ENCODE results near the gene SLC35A1.
"Not testable (repeated sequence)": the region's sequence is repeated elsewhere in the genome, so short reads cannot be mapped to it uniquely, and the experiment has no call there.

SLC35A1 gene, protein sequence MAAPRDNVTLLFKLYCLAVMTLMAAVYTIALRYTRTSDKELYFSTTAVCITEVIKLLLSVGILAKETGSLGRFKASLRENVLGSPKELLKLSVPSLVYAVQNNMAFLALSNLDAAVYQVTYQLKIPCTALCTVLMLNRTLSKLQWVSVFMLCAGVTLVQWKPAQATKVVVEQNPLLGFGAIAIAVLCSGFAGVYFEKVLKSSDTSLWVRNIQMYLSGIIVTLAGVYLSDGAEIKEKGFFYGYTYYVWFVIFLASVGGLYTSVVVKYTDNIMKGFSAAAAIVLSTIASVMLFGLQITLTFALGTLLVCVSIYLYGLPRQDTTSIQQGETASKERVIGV

DNA sequence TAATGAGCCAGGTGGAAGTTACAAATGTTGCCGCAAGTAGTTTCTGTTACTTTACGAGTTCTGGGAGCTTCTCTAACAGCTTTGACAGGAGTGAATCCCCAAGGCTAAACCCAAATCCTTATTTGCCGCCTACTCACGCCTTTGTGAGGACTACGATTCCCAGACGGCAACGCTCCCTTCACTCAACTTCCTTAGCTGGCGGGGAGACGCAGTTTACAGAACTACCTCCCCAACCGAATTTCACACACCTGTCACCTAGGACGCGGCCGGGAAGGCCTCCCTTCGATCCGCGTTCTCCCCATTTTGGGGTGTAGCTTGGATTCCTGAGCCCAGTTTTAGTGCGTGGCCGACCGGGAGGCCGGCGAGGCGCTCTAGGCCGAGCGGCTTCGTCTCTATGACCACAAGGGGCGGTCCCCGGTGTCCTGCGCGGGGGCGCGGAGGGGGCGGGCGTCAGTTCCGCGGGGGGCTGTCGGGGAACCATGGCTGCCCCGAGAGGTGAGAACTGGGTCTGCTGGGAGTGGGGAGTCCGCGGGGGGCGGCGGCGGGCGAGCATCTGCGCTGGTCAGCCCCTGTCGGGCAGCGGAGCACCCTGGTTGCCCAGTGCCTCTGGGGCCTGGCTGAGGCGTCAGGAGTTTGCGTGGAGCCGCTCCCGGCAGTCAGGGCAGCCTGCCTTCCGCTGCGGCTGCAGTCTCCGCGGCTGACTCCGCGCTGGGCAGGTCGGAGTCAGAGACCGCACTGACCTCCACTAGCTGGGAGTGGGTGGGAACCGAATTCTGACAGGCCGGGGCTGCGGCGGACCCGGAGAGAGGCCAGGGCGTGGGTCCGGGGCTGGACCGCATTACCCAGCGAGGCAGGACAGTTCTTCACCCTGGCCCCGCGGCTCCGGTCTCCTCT is at the start of gene SLC35A1:
SLC35A1 (plus strand) TSS at position 450 of the 894 bp plus-strand sequence; CDS start at position 480, 30 bp downstream.
- DNase-seq: peak; percentile 71

DNA sequence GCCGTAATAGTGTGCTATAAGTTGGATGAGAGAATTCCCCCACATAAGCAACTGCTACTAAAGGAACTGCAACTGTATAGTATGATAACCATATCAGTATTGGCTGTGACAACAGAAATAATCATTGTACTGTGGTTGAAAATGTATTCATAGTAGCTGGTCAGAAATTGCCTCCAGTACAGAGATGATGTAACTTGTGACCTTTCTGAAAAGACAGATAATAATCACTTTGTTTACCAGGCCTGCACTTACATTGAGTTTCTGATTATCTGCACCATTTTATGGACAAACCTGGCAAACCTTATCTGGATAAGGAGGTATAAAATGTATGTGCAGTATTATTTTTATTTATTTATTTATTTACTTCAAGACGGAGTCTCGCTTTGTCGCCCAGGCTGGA is 46.0 kb upstream of the SLC35A1 start:
- no peak for DNase-seq

DNA sequence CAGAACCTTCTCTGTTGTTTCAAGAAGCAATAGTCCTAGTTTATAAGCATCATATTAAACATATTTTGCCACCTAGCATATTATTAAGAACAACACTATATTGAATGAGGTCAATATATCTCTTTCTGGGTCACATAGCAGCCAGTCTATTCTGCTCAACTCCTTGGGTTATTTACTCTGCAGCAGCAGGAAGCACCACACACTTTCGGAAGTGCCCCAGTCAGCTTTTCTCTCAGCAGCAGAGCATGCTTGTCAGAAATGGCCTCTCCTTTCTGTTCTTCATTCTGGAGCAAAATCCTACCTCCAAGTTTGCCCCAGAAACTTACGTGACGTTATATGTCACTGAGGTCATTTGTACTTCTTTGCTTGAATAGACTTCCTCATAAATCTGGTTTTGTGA is 42.3 kb upstream of the SLC35A1 start:
- no peak for DNase-seq

DNA sequence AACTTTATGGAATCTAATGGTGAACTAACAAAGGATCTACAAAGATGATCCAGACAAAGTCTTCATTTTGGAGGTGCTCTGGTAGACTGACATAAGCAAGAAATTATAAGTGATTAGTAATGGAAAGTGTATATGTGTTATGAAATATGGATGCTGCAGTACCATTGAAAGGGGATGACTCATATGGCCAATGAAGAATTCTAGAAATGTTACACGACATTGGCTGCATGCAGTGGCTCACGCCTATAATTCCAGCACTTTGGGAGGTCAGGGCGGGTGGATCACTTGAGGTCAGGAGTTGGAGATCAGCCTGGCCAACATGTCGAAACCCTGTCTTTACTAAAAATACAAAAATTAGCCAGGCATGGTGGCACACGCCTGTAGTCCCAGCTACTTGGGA is 41.5 kb upstream of the SLC35A1 start:
- no peak for DNase-seq

DNA sequence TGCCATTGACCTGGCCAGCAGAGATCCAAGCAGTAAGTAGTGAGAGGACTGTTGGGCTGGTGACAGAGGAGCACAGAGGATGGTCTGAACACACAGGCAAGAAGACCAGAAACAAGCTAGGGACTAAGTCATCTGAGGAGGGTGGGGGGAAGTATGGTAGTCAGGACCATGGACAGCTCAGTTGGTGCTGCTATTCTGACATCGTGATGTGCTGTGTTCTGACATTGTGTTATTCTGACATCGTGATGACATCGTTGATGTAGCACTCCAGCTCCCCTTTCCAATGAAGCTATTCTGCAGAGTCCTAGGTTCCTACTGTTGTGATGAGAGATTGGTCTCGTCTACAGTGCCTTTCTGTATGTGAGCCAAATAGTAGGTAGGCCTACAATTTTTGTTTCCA is 36.3 kb upstream of the SLC35A1 start:
- peak; percentile 15 for DNase-seq

DNA sequence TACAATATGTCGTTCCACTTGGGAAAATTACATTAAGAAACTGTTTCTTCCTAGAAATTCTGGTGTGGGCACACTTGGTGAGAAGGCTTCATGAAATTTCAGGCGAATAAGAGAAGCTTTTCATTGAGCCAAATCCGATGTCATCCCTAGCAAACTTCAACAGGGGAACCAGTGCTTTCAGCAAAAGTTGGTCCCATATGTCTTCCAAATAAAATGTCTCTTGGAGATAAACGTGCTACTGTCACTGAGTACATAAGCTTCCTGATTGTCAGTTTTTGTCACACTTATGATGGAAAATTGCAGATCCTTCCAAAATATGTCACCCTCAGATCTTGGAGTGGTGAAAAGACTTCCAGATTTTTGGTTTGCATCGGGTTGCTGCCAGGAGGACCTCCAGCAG is 31.1 kb upstream of the SLC35A1 start:
- DNase-seq: no peak

DNA sequence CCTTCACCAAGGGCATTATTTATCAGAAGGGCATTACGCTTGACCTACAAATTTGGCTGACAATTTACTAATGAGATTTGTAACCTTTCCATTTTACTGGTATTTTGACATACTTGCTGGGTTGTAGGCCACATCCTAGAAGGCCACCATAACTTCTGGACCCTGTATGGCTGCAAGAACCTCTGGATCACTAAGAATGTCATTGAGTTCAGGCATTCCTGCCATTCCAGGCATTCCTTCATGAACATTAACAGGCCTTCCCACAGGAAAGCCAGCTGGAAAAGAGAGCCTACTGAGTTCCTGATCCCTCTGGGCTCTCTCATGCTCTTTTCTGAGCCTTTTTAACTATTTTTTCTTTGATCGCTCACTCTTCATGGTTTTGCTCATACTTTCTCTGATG is 28.4 kb upstream of the SLC35A1 start:
- no peak for DNase-seq

DNA sequence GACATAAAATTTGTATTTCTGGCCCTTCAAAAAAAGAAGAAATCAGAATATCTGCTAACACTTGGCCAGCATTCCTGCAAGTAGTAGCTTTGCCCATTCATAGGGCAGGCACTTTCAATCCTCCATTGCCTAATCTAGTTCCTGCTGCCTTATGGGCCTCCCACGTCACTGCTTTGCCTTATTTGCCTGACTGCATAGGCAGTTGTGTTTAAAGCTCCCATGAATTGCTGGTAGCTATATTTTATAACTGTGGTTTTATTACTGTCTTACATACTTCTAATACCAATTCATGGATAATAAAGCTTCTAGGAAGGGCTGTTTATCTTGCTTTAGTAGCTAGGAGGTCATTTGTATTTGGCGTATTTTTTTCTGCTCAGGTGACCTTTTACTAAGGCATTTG is 7.7 kb upstream of the SLC35A1 start:
- no peak for DNase-seq

DNA sequence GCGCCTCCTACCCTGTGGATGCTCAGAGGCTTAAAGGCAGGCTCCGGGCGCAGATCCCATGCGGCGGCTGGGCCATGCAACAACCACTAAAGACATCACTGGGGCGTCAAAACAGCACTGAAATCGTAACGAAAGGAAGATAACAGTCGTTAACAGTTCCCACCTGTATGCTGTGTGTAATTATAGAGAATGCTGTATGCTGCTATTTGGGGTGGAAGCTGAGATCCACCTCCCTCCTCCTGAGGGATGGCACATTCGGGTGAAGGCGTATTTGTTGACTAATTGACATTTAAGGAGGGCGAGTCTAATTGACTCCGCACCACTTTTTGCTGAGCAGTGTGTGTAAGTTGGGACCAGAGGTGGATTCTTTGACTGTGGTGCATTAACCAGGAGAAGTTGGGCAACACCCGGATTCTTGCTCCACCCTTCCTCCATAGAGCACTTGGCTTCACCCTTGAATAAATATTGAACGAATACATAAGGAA is 687 bp downstream of the SLC35A1 start:
- DNase-seq: no peak

DNA sequence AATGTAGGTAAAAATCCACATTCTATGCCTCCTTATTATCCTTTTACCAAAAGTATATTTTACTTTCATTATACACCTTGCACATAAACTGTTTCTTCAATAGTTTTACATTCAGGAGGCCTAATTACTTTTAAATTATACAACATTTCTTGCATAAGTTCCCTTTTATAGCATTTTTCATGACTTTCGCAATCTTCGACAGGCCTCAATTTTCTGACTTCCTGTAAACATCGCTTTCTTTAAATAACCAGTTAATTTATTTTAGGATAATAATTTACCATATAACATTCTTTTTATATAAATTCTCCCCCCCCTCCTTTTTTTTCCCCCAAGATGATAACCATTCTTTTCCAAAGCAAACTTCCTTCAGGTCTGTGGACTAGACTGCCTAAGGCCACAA is 9.2 kb downstream of the SLC35A1 start:
- no peak for DNase-seq

DNA sequence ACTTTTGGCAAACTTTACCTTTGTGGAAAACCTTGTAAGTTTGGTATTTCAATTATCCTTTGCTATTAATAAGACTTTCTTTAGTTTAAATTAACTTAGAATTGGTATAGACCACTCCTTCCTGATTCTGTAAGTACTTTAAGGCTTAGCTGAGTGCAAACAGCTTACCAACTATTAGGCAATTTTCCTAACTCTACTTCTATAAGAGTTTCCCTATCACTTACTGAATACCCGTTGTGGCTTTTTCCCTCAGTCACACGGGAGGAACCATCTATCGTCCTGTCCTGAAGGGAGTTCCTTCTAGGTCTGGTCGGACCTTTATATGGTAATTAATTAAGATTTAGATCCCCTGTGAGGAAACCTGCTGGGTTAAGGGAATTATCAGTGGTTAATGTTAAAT is 9.6 kb downstream of the SLC35A1 start:
- no peak for DNase-seq

DNA sequence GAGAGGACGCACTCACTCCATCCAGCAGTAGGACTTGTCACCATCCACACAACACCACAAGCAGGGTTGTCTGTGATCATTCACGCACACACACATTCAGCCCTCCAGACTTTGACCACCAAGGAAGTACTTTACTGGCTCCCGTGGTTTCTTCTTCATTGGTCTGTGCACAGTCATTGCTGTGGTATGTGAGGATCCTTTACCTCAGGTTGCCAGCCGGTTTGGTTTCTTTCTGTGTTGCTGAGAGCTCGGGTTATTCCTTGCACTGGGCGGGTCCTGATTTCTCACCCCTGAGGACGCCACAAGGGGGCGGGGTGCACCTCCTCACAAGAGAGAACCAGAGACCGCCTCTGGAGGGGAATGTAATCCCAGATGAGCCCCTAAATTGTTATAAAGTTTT is 11.2 kb downstream of the SLC35A1 start:
- peak; percentile 3 for DNase-seq

DNA sequence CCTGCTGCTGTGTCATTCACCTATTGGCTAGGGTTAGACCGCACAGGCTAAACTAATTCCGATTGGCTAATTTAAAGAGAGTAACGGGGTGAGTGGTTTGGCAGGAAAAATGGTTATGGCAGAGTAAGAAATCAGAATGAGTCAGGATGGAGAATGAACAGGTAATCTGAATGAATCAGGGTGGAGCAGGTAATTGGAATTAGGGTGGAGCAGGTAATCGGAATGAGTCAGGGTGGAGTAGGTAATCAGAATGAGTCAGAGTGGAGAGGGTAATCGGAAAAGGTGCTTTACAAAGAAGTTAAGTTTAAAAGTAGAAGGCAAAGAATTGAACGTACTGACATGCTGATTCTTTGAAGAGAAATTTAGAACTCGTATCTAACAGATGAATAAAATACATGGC is 11.7 kb downstream of the SLC35A1 start:
- DNase-seq: no peak

DNA sequence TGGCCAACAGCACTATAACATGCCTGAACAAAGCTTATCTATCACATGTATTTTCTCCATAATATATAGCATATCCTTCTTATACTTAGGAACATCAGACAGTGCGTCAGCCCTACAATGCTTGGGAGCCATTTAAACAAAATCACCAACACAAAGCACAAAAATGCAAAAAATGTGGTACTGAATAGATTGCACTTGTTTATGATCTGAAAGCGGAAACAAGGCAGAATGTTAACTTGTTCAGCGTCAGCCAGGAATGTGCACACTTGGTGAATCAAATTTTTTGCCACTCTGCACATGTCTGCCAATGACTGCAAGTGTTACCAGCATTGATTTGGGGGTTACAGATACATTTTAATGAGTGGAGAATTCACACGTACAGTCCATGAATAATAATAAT is 14.8 kb downstream of the SLC35A1 start:
- no peak for DNase-seq

DNA sequence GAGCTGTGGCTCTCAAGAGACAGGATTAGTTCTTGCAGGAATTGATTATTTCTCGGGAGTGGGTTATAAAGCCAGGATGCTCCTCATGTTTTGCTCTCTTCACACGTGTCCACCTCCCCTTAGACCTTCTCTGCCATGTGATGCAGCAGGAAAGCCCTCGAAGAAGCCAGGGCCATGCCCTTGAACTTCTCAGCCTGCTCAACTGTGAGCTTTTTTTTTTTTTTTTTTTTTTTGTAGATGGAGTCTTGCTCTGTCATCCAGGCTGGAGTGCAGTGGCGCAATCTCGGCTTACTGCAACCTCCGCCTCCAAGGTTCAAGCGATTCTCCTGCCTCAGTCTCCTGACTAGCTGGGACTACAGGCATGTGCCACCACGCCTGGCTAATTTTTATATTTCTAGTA is 16.6 kb downstream of the SLC35A1 start:
- DNase-seq: not testable (repeated sequence)

DNA sequence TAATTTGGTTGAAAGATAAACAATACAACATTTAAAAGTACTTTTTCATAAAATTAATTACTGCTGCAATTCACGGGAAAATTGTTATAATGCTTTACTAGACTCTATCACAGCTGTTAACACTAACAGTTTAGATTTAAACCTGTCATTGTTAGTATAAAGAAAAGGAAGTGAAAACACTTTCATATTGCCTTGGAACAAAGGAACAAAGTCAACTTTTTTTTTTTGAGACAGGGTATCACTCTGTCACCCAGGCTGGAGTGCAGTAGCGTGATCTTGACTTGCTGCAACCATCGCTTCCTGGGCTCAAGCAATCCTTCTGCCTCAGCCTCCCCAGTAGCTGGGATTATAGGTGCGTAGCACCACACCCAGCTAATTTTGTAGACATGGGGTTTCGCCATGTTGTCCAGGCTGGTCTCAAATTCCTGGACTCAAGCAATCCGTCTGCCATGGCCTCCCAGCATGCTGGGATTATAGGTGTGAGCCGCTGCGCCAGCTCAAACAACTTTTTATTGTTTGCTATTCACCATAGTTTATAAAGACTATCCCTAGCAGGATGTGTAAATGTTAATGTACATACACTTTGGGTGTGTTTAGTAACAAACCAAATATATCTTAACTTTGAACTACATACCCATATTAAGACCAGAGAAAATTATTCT is 22.1 kb downstream of the SLC35A1 start:
- DNase-seq: no peak

DNA sequence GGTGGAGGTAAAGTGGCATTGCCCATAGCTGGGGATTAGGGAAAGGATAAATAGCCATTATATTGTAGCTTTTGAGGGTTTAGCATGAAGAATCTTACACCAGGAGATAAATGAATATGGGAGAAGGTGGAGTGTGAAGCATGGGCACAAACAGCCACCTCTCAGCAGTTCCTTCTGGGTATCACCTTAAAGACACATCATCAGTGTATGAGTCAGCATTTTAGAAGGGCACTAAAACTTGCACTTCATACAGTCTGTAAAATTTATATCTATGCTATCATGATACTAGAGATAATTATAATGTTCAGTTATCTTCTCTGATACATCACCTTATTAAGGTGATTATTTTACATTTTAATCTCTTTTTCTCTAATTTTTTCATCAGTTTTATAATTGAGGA is 25.3 kb downstream of the SLC35A1 start:
- DNase-seq: no peak

DNA sequence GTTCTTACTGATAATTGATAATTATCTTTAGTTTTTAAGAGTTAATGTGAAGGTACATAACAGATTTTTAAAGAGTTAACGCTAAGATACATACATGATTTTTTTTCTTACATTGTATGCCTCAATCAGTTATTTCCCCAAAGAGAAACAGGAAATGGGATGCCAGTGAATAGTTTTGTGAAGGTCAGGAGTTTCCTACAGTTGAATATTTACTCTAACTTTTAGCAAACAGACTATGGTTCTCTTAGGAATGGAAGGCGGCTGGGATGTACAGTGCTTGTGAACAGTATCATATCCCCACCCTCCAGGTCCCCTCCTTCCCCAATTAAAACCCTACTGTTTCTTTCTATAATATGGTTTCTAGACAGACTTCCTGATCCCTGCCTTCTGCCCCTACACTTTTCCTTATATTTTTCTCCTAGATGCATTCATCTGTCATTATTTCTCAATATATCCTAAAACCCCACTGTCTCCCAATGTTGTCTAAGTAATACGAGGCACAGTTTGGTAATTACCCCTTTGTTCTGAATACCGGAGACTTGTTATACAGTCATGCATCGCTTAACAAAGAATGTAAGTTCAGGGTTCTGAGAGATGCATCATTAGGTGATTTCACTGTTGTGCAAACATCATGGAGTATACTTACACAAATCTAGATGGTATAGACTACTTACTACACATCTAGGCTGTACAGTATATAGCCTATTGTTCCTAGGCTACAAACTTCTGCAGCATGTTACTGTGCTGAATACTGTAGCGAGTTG is 29.2 kb downstream of the SLC35A1 start:
- DNase-seq: no peak

DNA sequence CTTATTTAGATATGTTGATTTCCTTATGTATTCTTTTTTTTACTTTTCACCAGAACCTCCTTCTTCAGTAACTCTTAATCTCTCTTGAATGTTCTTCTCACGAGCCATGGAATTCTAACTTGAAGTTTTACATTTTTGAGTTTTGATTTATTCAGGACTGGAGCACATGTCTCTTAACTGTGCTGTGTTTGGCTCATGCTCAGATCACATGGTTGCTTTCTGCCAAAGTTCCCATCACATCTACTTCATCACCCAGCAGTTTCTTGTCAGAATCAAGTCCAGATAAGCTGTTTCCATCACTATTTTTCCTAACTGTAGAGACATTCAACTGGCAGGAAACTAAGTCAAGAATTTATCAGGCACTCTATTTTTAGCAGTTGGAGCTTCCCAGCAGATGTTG is 31.7 kb downstream of the SLC35A1 start:
- DNase-seq: no peak

DNA sequence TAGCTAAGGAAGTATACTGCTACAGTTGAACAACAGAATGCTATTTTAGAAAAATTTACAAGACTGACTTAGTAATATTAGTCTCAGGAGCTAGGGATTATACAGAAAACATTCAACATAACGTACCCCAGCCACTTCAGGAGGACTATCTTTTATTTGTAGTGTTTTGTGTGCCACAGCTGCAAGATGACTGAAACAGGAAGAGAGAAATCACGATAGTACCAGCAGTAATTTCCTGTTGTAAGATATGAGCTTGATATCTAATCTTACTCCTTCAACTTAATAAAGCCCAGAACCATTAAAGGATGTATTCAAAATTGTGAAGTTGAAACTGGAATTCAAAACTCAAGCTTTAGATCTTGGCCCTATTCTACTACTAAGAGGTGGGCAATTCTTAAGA is 42.1 kb downstream of the SLC35A1 start:
- DNase-seq: no peak

DNA sequence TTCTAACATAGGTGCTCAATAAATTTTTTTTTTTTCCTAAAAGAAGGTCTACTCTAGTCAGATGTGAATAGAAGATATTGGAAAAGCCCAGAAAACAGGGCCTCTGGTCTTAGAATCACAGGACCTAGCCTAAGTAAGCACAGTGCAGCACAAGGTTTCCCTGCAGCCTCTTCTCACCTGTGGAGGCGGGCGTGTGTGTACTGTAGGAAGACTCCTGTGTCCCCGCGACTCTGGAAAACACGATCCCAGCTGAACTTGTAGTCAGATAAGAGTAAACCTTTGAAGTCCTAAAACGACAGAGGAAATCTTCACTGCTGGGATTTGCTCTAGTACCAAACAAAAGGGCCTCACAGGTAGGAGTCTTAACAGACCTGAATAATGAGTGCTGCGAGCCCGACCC is 45.7 kb downstream of the SLC35A1 start:
- no peak for DNase-seq

DNA sequence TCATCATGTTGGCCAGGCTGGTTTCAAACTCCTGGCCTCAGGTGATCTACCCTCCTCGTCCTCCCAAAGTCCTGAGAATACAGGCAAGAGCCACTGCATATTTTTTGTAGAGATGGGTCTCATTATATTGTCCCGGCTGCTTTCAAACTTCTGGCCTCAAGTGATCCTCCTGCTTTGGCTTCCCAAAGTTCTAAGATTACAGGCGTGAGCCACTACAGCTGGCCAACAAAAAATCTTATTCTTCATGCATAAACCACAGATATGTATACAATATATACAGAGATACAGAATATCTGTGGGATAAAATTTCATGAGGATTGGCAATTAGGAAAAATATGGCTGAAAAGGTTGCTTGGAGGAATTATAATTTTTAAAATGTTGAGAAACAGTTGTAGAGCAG is 49.9 kb downstream of the SLC35A1 start:
- DNase-seq: no peak

DNA sequence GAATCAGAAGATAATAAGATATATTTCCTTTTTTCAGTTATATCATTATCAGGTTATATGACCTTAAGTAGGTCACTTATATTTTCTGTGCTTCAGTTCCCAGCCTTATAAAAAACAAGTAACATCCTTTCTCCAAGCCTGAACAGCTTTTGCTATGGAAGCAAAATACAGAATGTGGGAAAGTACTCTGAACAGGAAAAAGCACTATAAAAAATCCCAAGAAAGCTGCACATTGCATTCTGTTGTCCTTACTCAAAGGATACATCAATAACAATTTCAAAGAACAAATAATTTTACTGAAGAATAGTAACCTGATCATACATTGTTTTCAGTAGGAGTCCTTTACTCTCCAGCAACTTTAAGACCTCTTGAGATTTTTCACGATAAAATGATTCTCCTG is 56.4 kb downstream of the SLC35A1 start:
- no peak for DNase-seq

All from T1000 (cell line).